DMS79 treated with DMSO at 0.1 percent for 48 hours (cell line): ENCODE data around the gene PLPP4.

Experiments used
- DNase-seq: peaks from one replicate; lab custom pipeline; 2025; lab: John Stamatoyannopoulos, UW

The PLPP4 gene

GRCh38 chr10:120517881-120518484, 61.0 kb downstream of the PLPP4 start:
- DNase-seq = no peak

- no peak for DNase-seq
Measured at GRCh38 chr10:120521880-120522279, 64.9 kb downstream of the PLPP4 start.

GRCh38 chr10:120527691-120528090, 70.7 kb downstream of the PLPP4 start:
- DNase-seq = no peak

- DNase-seq = no peak
Measured at GRCh38 chr10:120530699-120531098, 73.7 kb downstream of the PLPP4 start.

- no peak for DNase-seq
Measured at GRCh38 chr10:120538091-120538490, 81.1 kb downstream of the PLPP4 start.

- no peak for DNase-seq
Measured at GRCh38 chr10:120539076-120539475, 82.0 kb downstream of the PLPP4 start.

GRCh38 chr10:120540486-120540885, 83.5 kb downstream of the PLPP4 start:
- no peak for DNase-seq

GRCh38 chr10:120541984-120542383, 85.0 kb downstream of the PLPP4 start:
- DNase-seq = no peak

GRCh38 chr10:120542591-120542990, 85.6 kb downstream of the PLPP4 start:
- DNase-seq = no peak

GRCh38 chr10:120543291-120543690, 86.3 kb downstream of the PLPP4 start:
- DNase-seq = peak; percentile 3

- DNase-seq = no peak
Measured at GRCh38 chr10:120548210-120548609, 91.2 kb downstream of the PLPP4 start.

- no peak for DNase-seq
Measured at GRCh38 chr10:120552262-120552661, 95.2 kb downstream of the PLPP4 start.

- no peak for DNase-seq
Measured at GRCh38 chr10:120553911-120554310, 96.9 kb downstream of the PLPP4 start.

GRCh38 chr10:120555436-120555835, 98.4 kb downstream of the PLPP4 start:
- no peak for DNase-seq

GRCh38 chr10:120555842-120556532, 99.0 kb downstream of the PLPP4 start:
- no peak for DNase-seq

- no peak for DNase-seq
Measured at GRCh38 chr10:120557311-120557710, 100.3 kb downstream of the PLPP4 start.

GRCh38 chr10:120559800-120560199, 102.8 kb downstream of the PLPP4 start:
- DNase-seq = no peak

- DNase-seq = no peak
Measured at GRCh38 chr10:120562956-120563355, 105.9 kb downstream of the PLPP4 start.

GRCh38 chr10:120570418-120570817, 113.4 kb downstream of the PLPP4 start:
- no peak for DNase-seq

- no peak for DNase-seq
Measured at GRCh38 chr10:120571266-120571665, 114.2 kb downstream of the PLPP4 start.

- DNase-seq = no peak
Measured at GRCh38 chr10:120572307-120572706, 115.3 kb downstream of the PLPP4 start.

- DNase-seq = no peak
Measured at GRCh38 chr10:120573355-120573754, 116.3 kb downstream of the PLPP4 start.

- no peak for DNase-seq
Measured at GRCh38 chr10:120574981-120575380, 118.0 kb downstream of the PLPP4 start.

GRCh38 chr10:120575411-120575810, 118.4 kb downstream of the PLPP4 start:
- no peak for DNase-seq
